Astrocyte of the cerebellum (primary cell): ENCODE data around the gene JMJD8.
A peak's percentile ranks its signal among the peaks of the same experiment; 100 is the strongest.

ENCODE experiments used
- DNase-seq: peaks from one replicate; pipeline ENCODE4 v3.0.0-alpha.2; 2011; ENCODE audit warnings: low read depth
- H3K4me3 ChIP-seq: 2 replicates; pipeline ENCODE4 v1.5.1; 2011; ENCODE audit warnings: mild to moderate bottlenecking, low read depth, low read length, moderate library complexity
- CTCF ChIP-seq: IDR thresholded peaks from 2 replicates; pipeline ENCODE4 v1.5.1; 2012; ENCODE audit warnings: low read length, low read depth, moderate library complexity, mild to moderate bottlenecking; ENCODE audit errors: missing control alignments
- in situ Hi-C: cut with HindIII; loops from 2 replicates; pipeline ENCODE4 v1.10.0; 2017; ENCODE audit warnings: low sequenced_read_pairs

JMJD8 gene

GRCh38 chr16:662597-662996, 21.5 kb downstream of the JMJD8 start:
- H3K4me3 ChIP-seq = no peak overlapping the region
- in situ Hi-C loops = no loop called here
- no peak for TF ChIP-seq CTCF
- DNase-seq = no peak

- in situ Hi-C loops = no loop called here
- no peak for DNase-seq
- H3K4me3 ChIP-seq = no peak overlapping the region
- no peak for TF ChIP-seq CTCF
Measured at GRCh38 chr16:662095-662494, 22.0 kb downstream of the JMJD8 start.

GRCh38 chr16:661184-661821, 22.8 kb downstream of the JMJD8 start:
- H3K4me3 ChIP-seq = no peak overlapping the region
- in situ Hi-C loops = no loop called here
- no peak for DNase-seq
- TF ChIP-seq CTCF = peak; percentile 1

- DNase-seq = peak; percentile 32
- no peak overlapping the region for H3K4me3 ChIP-seq
- in situ Hi-C loops = no loop called here
- peak; percentile 43 for TF ChIP-seq CTCF
Measured at GRCh38 chr16:660459-661183, 23.5 kb downstream of the JMJD8 start.

DNA sequence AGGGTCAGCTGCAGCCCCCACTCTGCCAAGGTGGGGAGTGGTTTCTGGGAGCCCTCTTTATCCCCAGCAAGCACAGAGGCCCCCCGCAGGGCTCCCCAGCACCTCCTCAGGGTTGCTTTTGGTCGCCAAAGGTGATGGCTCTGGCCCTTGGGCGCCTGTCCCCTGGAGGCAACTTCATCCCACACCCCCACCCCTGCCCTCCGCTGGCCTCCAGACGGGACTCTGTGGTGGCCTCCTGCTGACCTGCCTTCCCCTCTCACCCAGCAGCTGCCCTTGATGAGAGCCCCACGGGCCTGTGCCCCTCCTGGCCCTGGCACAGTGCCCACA, 24.0 kb downstream of the JMJD8 start:
- no peak for TF ChIP-seq CTCF
- in situ Hi-C loops = no loop called here
- H3K4me3 ChIP-seq = no peak overlapping the region
- DNase-seq = no peak

GRCh38 chr16:659618-660017, 24.5 kb downstream of the JMJD8 start:
- no peak for DNase-seq
- in situ Hi-C loops = no loop called here
- no peak for TF ChIP-seq CTCF
- no peak overlapping the region for H3K4me3 ChIP-seq
